HUES64 (cell line): ENCODE data around the gene RECK. TPM values are rescaled to one million over a fixed set of nuclear protein-coding genes. Genes with fewer than 3 reads are reported as not detected.
A peak's percentile ranks its signal among the peaks of the same experiment; 100 is the strongest.
"Not testable (repeated sequence)": the region's sequence is repeated elsewhere in the genome, so short reads cannot be mapped to it uniquely, and the experiment has no call there.

Experiments
- H3K27ac ChIP-seq: 2 replicates; pipeline ENCODE4 v1.7.0; 2013; ENCODE audit warnings: low read depth, low read length, inconsistent platforms
- H3K27me3 ChIP-seq: 2 replicates; pipeline ENCODE4 v1.6.1; 2013; ENCODE audit warnings: mild to moderate bottlenecking, low read length; ENCODE audit not compliant: insufficient read depth
- H3K36me3 ChIP-seq: 2 replicates; pipeline ENCODE4 v1.6.1; 2013; ENCODE audit warnings: mild to moderate bottlenecking, low read length; ENCODE audit not compliant: insufficient read depth
- H3K4me1 ChIP-seq: 2 replicates; pipeline ENCODE4 v1.6.1; 2013; ENCODE audit warnings: mild to moderate bottlenecking, low read length, moderate library complexity; ENCODE audit not compliant: insufficient read depth
- H3K4me3 ChIP-seq: 2 replicates; pipeline ENCODE4 v1.5.1; 2013; ENCODE audit warnings: mild to moderate bottlenecking, low read length, moderate library complexity
- H3K9ac ChIP-seq: 2 replicates; pipeline ENCODE4 v1.6.1; 2013; ENCODE audit warnings: mild to moderate bottlenecking, low read depth, low read length
- H3K9me3 ChIP-seq: 2 replicates; pipeline ENCODE4 v1.6.1; 2013; ENCODE audit warnings: low read depth, low read length; ENCODE audit not compliant: insufficient read depth
- WGBS: fragments of 150-250, 120-280 bp; methylation state at CpG from one replicate; pipeline ENCODE4 v1.1.7; 2013; ENCODE audit warnings: missing lambda C conversion rate; 5-methylcytosine and 5-hydroxymethylcytosine counted together
- polyA plus RNA-seq, 2 experiments: library from polyadenylated mRNA; stranded (reverse); fragments of 50-300 nt; gene quantifications; one replicate each; pipeline ENCODE4 v1.2.3, GENCODE V29; 2013

Gene RECK
- 6.8 TPM for polyA plus RNA-seq (2013, experiment 1 of 2)
- 8.8 TPM for polyA plus RNA-seq (2013, experiment 2 of 2)

- peak within 1 kb of the TSS; percentile 79 for H3K27ac ChIP-seq
- WGBS: under 1% methylated on average over 77 of the region's 77 CpGs
- peaks cover 21% of the 10 kb centered on the region; the same call in 1 of the 2 replicates for H3K4me1 ChIP-seq
Observed at GRCh38 chr9:36036780-36037548, at the start of gene RECK. Gene RECK (plus strand): TSS chr9:36036913. CDS start chr9:36036999, 86 bp downstream.

GRCh38 chr9:35990155-35990554 is 46.6 kb upstream of the RECK start:
- Histone ChIP-seq H3K36me3 (no peaks in the 10 kb centered on the region), H3K4me1 (no peaks in the 10 kb centered on the region), H3K9me3 (no peaks in the 10 kb centered on the region), H3K27me3 (peaks cover 5% of the 10 kb centered on the region; the same call in 1 of the 2 replicates), H3K4me3 (no peak overlapping the region), H3K27ac (no peak overlapping the region), H3K9ac (no peak overlapping the region)
- 88% methylated on average over 3 of the region's 3 CpGs for WGBS

More at GRCh38 chr9:36036780-36037548, at the start of gene RECK:
- Histone ChIP-seq H3K27me3 (no peaks in the 10 kb centered on the region), H3K9ac (peak within 1 kb of the TSS; percentile 91), H3K36me3 (no peaks in the 10 kb centered on the region), H3K9me3 (no peaks in the 10 kb centered on the region), H3K4me3 (peak within 1 kb of the TSS; percentile 93)

- WGBS: 98% methylated on average over 3 of the region's 3 CpGs
- H3K4me1 ChIP-seq, H3K9ac ChIP-seq, H3K27ac ChIP-seq, H3K27me3 ChIP-seq, H3K4me3 ChIP-seq, H3K36me3 ChIP-seq, H3K9me3 ChIP-seq: not testable (repeated sequence)
Observed at GRCh38 chr9:35993136-35993535, 43.6 kb upstream of the RECK start.

GRCh38 chr9:35993976-35994720 is 42.6 kb upstream of the RECK start:
- Histone ChIP-seq H3K4me1 (peaks cover 7% of the 10 kb centered on the region; the same call in 1 of the 2 replicates), H3K27me3 (peaks cover 5% of the 10 kb centered on the region; the same call in 1 of the 2 replicates), H3K27ac (no peak overlapping the region), H3K9ac (no peak overlapping the region), H3K4me3 (no peak overlapping the region), H3K9me3 (peaks cover 11% of the 10 kb centered on the region), H3K36me3 (no peaks in the 10 kb centered on the region)
- WGBS: 71% methylated on average over 5 of the region's 5 CpGs

- Histone ChIP-seq H3K27me3 (peaks cover 5% of the 10 kb centered on the region; the same call in 1 of the 2 replicates), H3K9ac (no peak overlapping the region), H3K4me3 (no peak overlapping the region), H3K9me3 (peaks cover 11% of the 10 kb centered on the region), H3K36me3 (no peaks in the 10 kb centered on the region), H3K27ac (no peak overlapping the region), H3K4me1 (peaks cover 7% of the 10 kb centered on the region; the same call in 1 of the 2 replicates)
- whole genome bisulfite sequencing: 74% methylated on average over 2 of the region's 2 CpGs
Observed at GRCh38 chr9:35994959-35995358, 41.8 kb upstream of the RECK start.

- WGBS: 79% methylated on average over 1 of the region's 1 CpG
- no peaks in the 10 kb centered on the region for H3K36me3 ChIP-seq
- H3K27me3 ChIP-seq: peaks cover 2% of the 10 kb centered on the region; the same call in 1 of the 2 replicates
- H3K4me1 ChIP-seq: peaks cover 7% of the 10 kb centered on the region; the same call in 1 of the 2 replicates
- H3K4me3 ChIP-seq: no peak overlapping the region
- H3K27ac ChIP-seq: no peak overlapping the region
- peaks cover 11% of the 10 kb centered on the region for H3K9me3 ChIP-seq
- H3K9ac ChIP-seq: no peak overlapping the region
Observed at GRCh38 chr9:35996358-35996970, 40.2 kb upstream of the RECK start.

- peaks cover 11% of the 10 kb centered on the region for H3K9me3 ChIP-seq
- not testable (repeated sequence) for H3K4me1 ChIP-seq, H3K9ac ChIP-seq, H3K27ac ChIP-seq, H3K36me3 ChIP-seq, H3K4me3 ChIP-seq, H3K27me3 ChIP-seq
- 98% methylated on average over 3 of the region's 4 CpGs for WGBS
Observed at GRCh38 chr9:35997016-35997415, 39.7 kb upstream of the RECK start.

GRCh38 chr9:35998333-35998732 is 38.4 kb upstream of the RECK start:
- peaks cover 7% of the 10 kb centered on the region; the same call in 1 of the 2 replicates for H3K4me1 ChIP-seq
- 0 out of 2 replicates have a peak, but pooled peaks cover 2% of the 10 kb centered on the region for H3K27me3 ChIP-seq
- no peak overlapping the region for H3K9ac ChIP-seq
- no peak overlapping the region for H3K27ac ChIP-seq
- 88% methylated on average over 1 of the region's 1 CpG for WGBS
- H3K4me3 ChIP-seq: no peak overlapping the region
- H3K36me3 ChIP-seq: no peaks in the 10 kb centered on the region
- H3K9me3 ChIP-seq: peaks cover 11% of the 10 kb centered on the region

- H3K27ac ChIP-seq: no peak overlapping the region
- H3K9me3 ChIP-seq: 0 out of 2 replicates have a peak, but pooled peaks cover 2% of the 10 kb centered on the region
- H3K36me3 ChIP-seq: no peaks in the 10 kb centered on the region
- H3K27me3 ChIP-seq: peaks cover 12% of the 10 kb centered on the region
- H3K4me1 ChIP-seq: no peaks in the 10 kb centered on the region
- H3K9ac ChIP-seq: no peak overlapping the region
- H3K4me3 ChIP-seq: no peak overlapping the region
- 69% methylated on average over 1 of the region's 1 CpG for WGBS
Observed at GRCh38 chr9:36005891-36006290, 30.8 kb upstream of the RECK start.

- 0 out of 2 replicates have a peak, but pooled peaks cover 2% of the 10 kb centered on the region for H3K9me3 ChIP-seq
- H3K27me3 ChIP-seq: peaks cover 17% of the 10 kb centered on the region
- no peak overlapping the region for H3K27ac ChIP-seq
- WGBS: 88% methylated on average over 3 of the region's 3 CpGs
- H3K36me3 ChIP-seq: no peaks in the 10 kb centered on the region
- no peak overlapping the region for H3K4me3 ChIP-seq
- no peaks in the 10 kb centered on the region for H3K4me1 ChIP-seq
- no peak overlapping the region for H3K9ac ChIP-seq
Observed at GRCh38 chr9:36006549-36007315, 30.0 kb upstream of the RECK start.
